GM21423 (cell line): Measurements from ENCODE around the gene PLCL1.

ENCODE experiments used
- ATAC-seq: cut with Tn5 transposase; IDR thresholded peaks from one replicate; pipeline ENCODE4 v1.9.1; 2021; ENCODE audit warnings: mild to moderate bottlenecking, moderate library complexity; ENCODE audit not compliant: unreplicated experiment

Gene PLCL1

GRCh38 chr2:198101688-198102087 is 297.3 kb downstream of the PLCL1 start:
- ATAC-seq = no peak

GRCh38 chr2:198102120-198102519 is 297.7 kb downstream of the PLCL1 start:
- ATAC-seq = no peak

- no peak for ATAC-seq
Measured at GRCh38 chr2:198102856-198103255, 298.5 kb downstream of the PLCL1 start.

GRCh38 chr2:198106621-198107385 is 302.4 kb downstream of the PLCL1 start:
- no peak for ATAC-seq

GRCh38 chr2:198113316-198113715 is 308.9 kb downstream of the PLCL1 start:
- ATAC-seq = no peak

- no peak for ATAC-seq
Measured at GRCh38 chr2:198114064-198114463, 309.7 kb downstream of the PLCL1 start.

GRCh38 chr2:198115201-198115600 is 310.8 kb downstream of the PLCL1 start:
- no peak for ATAC-seq

- ATAC-seq = no peak
Measured at GRCh38 chr2:198116756-198117155, 312.4 kb downstream of the PLCL1 start.

- no peak for ATAC-seq
Measured at GRCh38 chr2:198117406-198118041, 313.1 kb downstream of the PLCL1 start.

- ATAC-seq = peak; percentile 75
Measured at GRCh38 chr2:198127627-198128026, 323.2 kb downstream of the PLCL1 start.

- no peak for ATAC-seq
Measured at GRCh38 chr2:198129609-198130008, 325.2 kb downstream of the PLCL1 start.

GRCh38 chr2:198134293-198134955 is 330.0 kb downstream of the PLCL1 start:
- ATAC-seq = no peak

GRCh38 chr2:198135481-198135934 is 331.1 kb downstream of the PLCL1 start:
- no peak for ATAC-seq

GRCh38 chr2:198136142-198136541 is 331.7 kb downstream of the PLCL1 start:
- ATAC-seq = no peak

GRCh38 chr2:198137733-198138132 is 333.3 kb downstream of the PLCL1 start:
- no peak for ATAC-seq

GRCh38 chr2:198141726-198142125 is 337.3 kb downstream of the PLCL1 start:
- ATAC-seq = no peak

GRCh38 chr2:198143156-198143555 is 338.8 kb downstream of the PLCL1 start:
- ATAC-seq = no peak

GRCh38 chr2:198143793-198144192 is 339.4 kb downstream of the PLCL1 start:
- ATAC-seq = no peak

- no peak for ATAC-seq
Measured at GRCh38 chr2:198144660-198145059, 340.3 kb downstream of the PLCL1 start.

- no peak for ATAC-seq
Measured at GRCh38 chr2:198146346-198146940, 342.1 kb downstream of the PLCL1 start.

- ATAC-seq = no peak
Measured at GRCh38 chr2:198157314-198157713, 352.9 kb downstream of the PLCL1 start.
